Panc1 (cell line): ENCODE data around the gene OOSP4A. TPM values are rescaled to one million over a fixed set of nuclear protein-coding genes. Genes with fewer than 3 reads are reported as not detected.
A peak's percentile ranks its signal among the peaks of the same experiment; 100 is the strongest.

Experiments used
- ATAC-seq: fragments of 200-7000 bp; cut with Tn5 transposase; 2 replicates; pipeline ENCODE4 v1.9.1; 2020; ENCODE audit warnings: mild to moderate bottlenecking, moderate library complexity
- Bru-seq: library from RNA; stranded (reverse); fragments of 400-500 nt; gene quantifications from one replicate; lab custom pipeline; 2021; lab: Mats Ljungman, UMichigan
- BruChase-seq, 2 experiments: library from RNA; stranded (reverse); fragments of 400-500 nt; gene quantifications; one replicate each; lab custom pipeline; 2021; lab: Mats Ljungman, UMichigan
- BruUV-seq: library from RNA; stranded (reverse); fragments of 400-500 nt; replicated peaks from 2 replicates; lab custom pipeline; 2021; lab: Mats Ljungman, UMichigan
- CTCF ChIA-PET: fragments of 300-600 bp; sonication (Branson Sonifier 250); formaldehyde crosslinking; loops from one replicate; lab custom pipeline; 2022; ENCODE audit warnings: antibody characterized with exemption; lab: Charles Lee
- POLR2A ChIA-PET: fragments of 300-600 bp; sonication (Branson Sonifier 250); formaldehyde crosslinking; loops from one replicate; lab custom pipeline; 2022; ENCODE audit warnings: antibody characterized with exemption; lab: Charles Lee
- DNase-seq: peaks from one replicate; pipeline ENCODE4 v3.0.0-alpha.2; 2010; ENCODE audit warnings: low read depth, low spot score
- H3K27ac ChIP-seq: 2 replicates; pipeline ENCODE4 v1.5.1; 2011; ENCODE audit warnings: mild to moderate bottlenecking, low read length, inconsistent platforms
- H3K27me3 ChIP-seq: fragments of 200-500 bp; sonication (Bioruptor generic); 2 replicates; pipeline ENCODE4 v1.6.0; 2014; ENCODE audit warnings: low read length, inconsistent platforms; ENCODE audit not compliant: control insufficient read depth, insufficient read depth
- H3K36me3 ChIP-seq: fragments of 200-500 bp; sonication (Bioruptor generic); 2 replicates; pipeline ENCODE4 v1.5.1; 2014; ENCODE audit warnings: inconsistent platforms, mild to moderate bottlenecking, low read length, moderate library complexity; ENCODE audit not compliant: control insufficient read depth, insufficient read depth
- H3K4me1 ChIP-seq: 2 replicates; pipeline ENCODE4 v1.5.1; 2011; ENCODE audit warnings: inconsistent platforms, mild to moderate bottlenecking, low read length, moderate library complexity; ENCODE audit not compliant: control insufficient read depth, insufficient read depth
- H3K4me3 ChIP-seq, 2 experiments: 2 replicates each; pipeline ENCODE4 v1.5.1; 2011 to 2012; ENCODE audit warnings: low read depth in 2 of 2, low read length in 2 of 2, mild to moderate bottlenecking in 2 of 2, inconsistent platforms in 1 of 2, moderate library complexity in 1 of 2
- H3K9me3 ChIP-seq: fragments of 200-500 bp; sonication (Bioruptor generic); 2 replicates; pipeline ENCODE4 v1.5.1; 2014; ENCODE audit warnings: low read depth, mild to moderate bottlenecking, inconsistent platforms, low read length, moderate library complexity; ENCODE audit not compliant: control insufficient read depth, insufficient read depth
- POLR2AphosphoS5 ChIP-seq: IDR thresholded peaks from 2 replicates; pipeline ENCODE4 v1.6.1; 2012; ENCODE audit warnings: mild to moderate bottlenecking, low read depth, low read length, moderate library complexity
- REST ChIP-seq, 2 experiments: IDR thresholded peaks; 2 replicates each; pipeline ENCODE4 v1.6.1; 2011 to 2012; ENCODE audit warnings: low read depth in 2 of 2, control low read depth in 1 of 2, low read length in 1 of 2, mild to moderate bottlenecking in 1 of 2, moderate library complexity in 1 of 2; ENCODE audit not compliant: insufficient read depth in 1 of 2
- SIN3A ChIP-seq: IDR thresholded peaks from 2 replicates; pipeline ENCODE4 v1.6.1; 2012; ENCODE audit warnings: low read depth, mild to moderate bottlenecking, low read length, moderate library complexity, borderline replicate concordance; ENCODE audit not compliant: insufficient read depth
- TCF7L2 ChIP-seq: IDR thresholded peaks from 2 replicates; pipeline ENCODE4 v1.6.1; 2011; ENCODE audit warnings: mild to moderate bottlenecking, low read depth, low read length, inconsistent platforms
- in situ Hi-C: cut with HindIII; loops from 2 replicates; pipeline ENCODE4 v1.10.0; 2016; ENCODE audit warnings: low sequenced_read_pairs, low pct_unique_long_range_greater_than_20kb
- intact Hi-C: fragments of 100-400 bp; cut with micrococcal nuclease; formaldehyde crosslinking; loops from one replicate; pipeline ENCODE4 v1.10.0; 2022; ENCODE audit not compliant: unreplicated experiment
- long read RNA-seq: library from polyadenylated mRNA; unstranded; transcript quantifications from one replicate; pipeline ENCODE4 v2.0.0, GENCODE V29; 2021; ENCODE audit not compliant: unreplicated experiment
- polyA plus RNA-seq: library from polyadenylated mRNA; unstranded; fragments of >200 nt; gene quantifications from one replicate; pipeline ENCODE4 v1.2.1, GENCODE V29; 2012; ENCODE audit warnings: missing spikeins; ENCODE audit not compliant: insufficient read length
- total RNA-seq: library from RNA; stranded (reverse); gene quantifications from one replicate; pipeline ENCODE4 v1.2.1, GENCODE V29; 2021; ENCODE audit not compliant: unreplicated experiment
- TF ChIP-seq, protein P1 (sequence below): fragments of 450-650 bp; IDR thresholded peaks from 2 replicates; pipeline ENCODE4 v1.5.1; 2017; ENCODE audit warnings: mild to moderate bottlenecking

OOSP4A gene
- total RNA-seq (not detected), Bru-seq, nascent RNA (not detected), BruChase-seq, experiment 1, labeled RNA remaining after a 2-hour chase (not detected), BruChase-seq, experiment 2, labeled RNA remaining after a 6-hour chase (not detected)
- not detected for polyA plus RNA-seq
- long read RNA-seq, result 0 reads

- DNase-seq (no peak), ATAC-seq (no peak)
- ChIA-PET CTCF (interaction anchor here (0.7 kb wide), 1 partner anchor 1962 kb away, joined by 6 read pairs; no protein-coding TSS in a partner anchor), POLR2A (no interaction called here)
- TF ChIP-seq REST (IDR thresholded peaks at IDR 0.05; ENCODE audit: insufficient read depth in 1 of 2, low read depth in 2 of 2, low read length in 1 of 2), result no peak
- no peak for TF ChIP-seq POLR2AphosphoS5
- no peak for TF ChIP-seq TCF7L2
- TF ChIP-seq SIN3A, result no peak
- H3K27ac ChIP-seq, result no peak within 1 kb of the TSS
- H3K9me3 ChIP-seq, result no peaks in the 10 kb centered on the region
- no peaks in the 10 kb centered on the region for H3K27me3 ChIP-seq
- in situ Hi-C loops, result no loop called here
- intact Hi-C loops, result no loop called here
- H3K36me3 ChIP-seq, result no peaks in the 10 kb centered on the region
- H3K4me1 ChIP-seq, result no peaks in the 10 kb centered on the region
- no TSS peak for BruUV-seq
- no peak within 1 kb of the TSS for H3K4me3 ChIP-seq
These were observed at the start of gene OOSP4A for GRCh38 chr11:59963733-59964132. OOSP4A (plus strand) TSS chr11:59964033; CDS start chr11:59964033, 0 bp downstream.

DNA sequence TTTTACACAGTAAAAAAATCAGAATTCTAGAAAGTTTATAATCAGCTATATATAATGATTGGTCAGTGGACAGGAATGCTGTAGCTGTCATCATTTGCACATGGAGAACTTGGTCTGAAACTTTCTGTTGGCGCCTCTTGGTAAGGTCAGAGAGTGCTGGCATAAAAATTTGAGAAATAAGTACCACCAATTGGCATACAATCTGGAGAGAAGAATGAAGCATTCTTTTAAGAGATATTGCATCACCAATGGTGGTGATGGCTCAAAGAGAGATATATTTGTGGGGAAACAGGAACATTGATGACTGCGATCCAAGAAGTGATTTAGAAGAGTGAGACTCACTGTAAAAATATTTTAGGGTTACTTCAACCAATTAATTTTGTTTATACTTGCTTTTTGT lies 45.4 kb upstream of the OOSP4A start:
- Histone ChIP-seq H3K4me3 (no peak overlapping the region), H3K27me3 (no peaks in the 10 kb centered on the region), H3K27ac (no peak overlapping the region), H3K4me1 (no peaks in the 10 kb centered on the region), H3K9me3 (peaks cover 4% of the 10 kb centered on the region; the same call in 1 of the 2 replicates), H3K36me3 (no peaks in the 10 kb centered on the region)
- CTCF ChIA-PET, result interaction anchor here (0.6 to 1.2 kb wide), 3 partner anchors 34 to 269 kb away, joined by 3 to 6 read pairs (median 3); no protein-coding TSS in a partner anchor
- ATAC-seq (no peak), DNase-seq (no peak)
- BruUV-seq, result no TSS peak
- TF ChIP-seq TCF7L2, result no peak
- TF ChIP-seq SIN3A, result no peak
- POLR2A ChIA-PET, result interaction anchor here (0.6 kb wide), 1 partner anchor 102 kb away, joined by 3 read pairs; no protein-coding TSS in a partner anchor
- in situ Hi-C loops, result no loop called here
- intact Hi-C loops, result loop anchor here (2.0 kb wide), 1 partner anchor 96 kb away; no protein-coding TSS in a partner anchor

DNA sequence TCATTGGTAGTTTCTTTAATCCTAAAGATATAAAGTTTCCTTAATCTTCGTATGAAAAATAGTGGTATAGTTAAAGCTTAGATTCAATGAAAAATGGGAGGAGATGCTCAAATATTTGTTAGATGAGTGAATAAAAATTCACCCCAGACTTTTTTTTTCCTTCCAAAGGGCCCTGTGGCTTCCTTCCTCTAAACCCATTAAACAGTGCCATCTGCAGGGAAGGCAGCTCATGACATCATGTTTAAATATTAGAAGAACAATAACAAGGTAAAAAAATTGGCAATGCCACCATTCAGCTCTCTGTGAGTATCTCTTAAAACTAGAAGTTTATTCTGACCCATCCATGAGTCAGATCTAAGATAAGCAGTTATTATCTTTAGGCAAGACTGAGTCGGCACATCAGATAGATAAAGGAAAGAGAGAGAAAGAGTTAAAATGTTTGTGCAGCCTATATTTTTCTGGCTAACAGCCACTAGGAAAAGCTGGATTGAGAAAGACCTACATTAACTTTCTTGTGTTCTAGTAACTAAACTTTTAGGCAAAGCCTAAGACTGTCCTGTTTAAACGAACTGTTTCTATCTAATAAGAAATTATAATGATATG lies 44.7 kb upstream of the OOSP4A start:
- in situ Hi-C loops (no loop called here), intact Hi-C loops (loop anchor here (2.0 kb wide), 1 partner anchor 96 kb away; no protein-coding TSS in a partner anchor)
- no peaks in the 10 kb centered on the region for H3K36me3 ChIP-seq
- TF ChIP-seq POLR2AphosphoS5 (no peak), TCF7L2 (no peak), SIN3A (no peak), REST (IDR thresholded peaks at IDR 0.05; ENCODE audit: insufficient read depth in 1 of 2, low read depth in 2 of 2, low read length in 1 of 2) (no peak)
- TF ChIP-seq, protein P1, sequence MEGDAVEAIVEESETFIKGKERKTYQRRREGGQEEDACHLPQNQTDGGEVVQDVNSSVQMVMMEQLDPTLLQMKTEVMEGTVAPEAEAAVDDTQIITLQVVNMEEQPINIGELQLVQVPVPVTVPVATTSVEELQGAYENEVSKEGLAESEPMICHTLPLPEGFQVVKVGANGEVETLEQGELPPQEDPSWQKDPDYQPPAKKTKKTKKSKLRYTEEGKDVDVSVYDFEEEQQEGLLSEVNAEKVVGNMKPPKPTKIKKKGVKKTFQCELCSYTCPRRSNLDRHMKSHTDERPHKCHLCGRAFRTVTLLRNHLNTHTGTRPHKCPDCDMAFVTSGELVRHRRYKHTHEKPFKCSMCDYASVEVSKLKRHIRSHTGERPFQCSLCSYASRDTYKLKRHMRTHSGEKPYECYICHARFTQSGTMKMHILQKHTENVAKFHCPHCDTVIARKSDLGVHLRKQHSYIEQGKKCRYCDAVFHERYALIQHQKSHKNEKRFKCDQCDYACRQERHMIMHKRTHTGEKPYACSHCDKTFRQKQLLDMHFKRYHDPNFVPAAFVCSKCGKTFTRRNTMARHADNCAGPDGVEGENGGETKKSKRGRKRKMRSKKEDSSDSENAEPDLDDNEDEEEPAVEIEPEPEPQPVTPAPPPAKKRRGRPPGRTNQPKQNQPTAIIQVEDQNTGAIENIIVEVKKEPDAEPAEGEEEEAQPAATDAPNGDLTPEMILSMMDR, result peak; percentile 64; the same call in 1 of the 2 replicates
- DNase-seq (no peak), ATAC-seq (no peak)
- POLR2A ChIA-PET, result interaction anchor here (0.6 kb wide), 1 partner anchor 103 kb away, joined by 3 read pairs; no protein-coding TSS in a partner anchor
- H3K27ac ChIP-seq, result no peak overlapping the region
- CTCF ChIA-PET, result interaction anchor here (0.5 to 1.2 kb wide), 4 partner anchors 22 to 269 kb away, joined by 3 to 6 read pairs (median 4); no protein-coding TSS in a partner anchor
- no peak overlapping the region for H3K4me3 ChIP-seq
- H3K9me3 ChIP-seq, result peaks cover 4% of the 10 kb centered on the region; the same call in 1 of the 2 replicates
- H3K27me3 ChIP-seq, result no peaks in the 10 kb centered on the region
- no peaks in the 10 kb centered on the region for H3K4me1 ChIP-seq
- no TSS peak for BruUV-seq
